Astrocyte of the hippocampus (primary cell): ENCODE measurements around the gene TNFSF18.
"Not testable (repeated sequence)": the region's sequence is repeated elsewhere in the genome, so short reads cannot be mapped to it uniquely, and the experiment has no call there.

Experiments
- DNase-seq: peaks from one replicate; pipeline ENCODE4 v3.0.0; 2011; ENCODE audit warnings: low read depth, low spot score

TNFSF18 gene

GRCh38 chr1:173050865-173051264, at the start of gene TNFSF18:
Gene TNFSF18, minus strand, starts transcription at chr1:173050941. Its CDS starts 45 bp downstream, at chr1:173050896.
- DNase-seq = peak; percentile 75

- no peak for DNase-seq
Measured at GRCh38 chr1:173099166-173099565, 48.4 kb upstream of the TNFSF18 start.

- no peak for DNase-seq
Measured at GRCh38 chr1:173098117-173098516, 47.4 kb upstream of the TNFSF18 start.

- DNase-seq = no peak
Measured at GRCh38 chr1:173097001-173097400, 46.3 kb upstream of the TNFSF18 start.

GRCh38 chr1:173095632-173096031, 44.9 kb upstream of the TNFSF18 start:
- peak; percentile 84 for DNase-seq

- DNase-seq = no peak
Measured at GRCh38 chr1:173094541-173094940, 43.8 kb upstream of the TNFSF18 start.

GRCh38 chr1:173093691-173094445, 43.1 kb upstream of the TNFSF18 start:
- DNase-seq = no peak

GRCh38 chr1:173084292-173084691, 33.6 kb upstream of the TNFSF18 start:
- DNase-seq = no peak

- DNase-seq = no peak
Measured at GRCh38 chr1:173082913-173083312, 32.2 kb upstream of the TNFSF18 start.

- not testable (repeated sequence) for DNase-seq
Measured at GRCh38 chr1:173074217-173074616, 23.5 kb upstream of the TNFSF18 start.

GRCh38 chr1:173064011-173064410, 13.3 kb upstream of the TNFSF18 start:
- DNase-seq = peak; percentile 26

- no peak for DNase-seq
Measured at GRCh38 chr1:173063171-173063570, 12.4 kb upstream of the TNFSF18 start.

- peak; percentile 73 for DNase-seq
Measured at GRCh38 chr1:173062150-173062938, 11.6 kb upstream of the TNFSF18 start.

- no peak for DNase-seq
Measured at GRCh38 chr1:173058556-173058955, 7.8 kb upstream of the TNFSF18 start.

- DNase-seq = peak; percentile 12
Measured at GRCh38 chr1:173057984-173058383, 7.2 kb upstream of the TNFSF18 start.

- DNase-seq = no peak
Measured at GRCh38 chr1:173056365-173056764, 5.6 kb upstream of the TNFSF18 start.

- peak; percentile 52 for DNase-seq
Measured at GRCh38 chr1:173052681-173053196, 2.0 kb upstream of the TNFSF18 start.

- DNase-seq = no peak
Measured at GRCh38 chr1:173049322-173049633, 1.5 kb downstream of the TNFSF18 start.

GRCh38 chr1:173048621-173049321, 2.0 kb downstream of the TNFSF18 start:
- no peak for DNase-seq

- DNase-seq = no peak
Measured at GRCh38 chr1:173044656-173045055, 6.1 kb downstream of the TNFSF18 start.

GRCh38 chr1:173043253-173043652, 7.5 kb downstream of the TNFSF18 start:
- peak; percentile 77 for DNase-seq

GRCh38 chr1:173042806-173043205, 7.9 kb downstream of the TNFSF18 start:
- peak; percentile 86 for DNase-seq
